ENCODE data around the gene SSH3. TPM values are rescaled to one million over a fixed set of nuclear protein-coding genes. Genes with fewer than 3 reads are reported as not detected.

The SSH3 gene
- total RNA-seq, 4 donors from 2014 or later = 55.9 to 128 (median 99.9) TPM

- H3K9me3 ChIP-seq = no peaks in the 10 kb centered on the region
- H3K36me3 ChIP-seq = peaks cover 0 to 51% (median 0%) of the 10 kb centered on the region in 3 donors
- H3K4me3 ChIP-seq = peak overlapping the region; percentile 3 to 33 (median 29)
- no peaks in the 10 kb centered on the region for H3K27me3 ChIP-seq
- no peak for TF ChIP-seq POLR2A (IDR thresholded peaks at IDR 0.05)
- TF ChIP-seq, protein P1, sequence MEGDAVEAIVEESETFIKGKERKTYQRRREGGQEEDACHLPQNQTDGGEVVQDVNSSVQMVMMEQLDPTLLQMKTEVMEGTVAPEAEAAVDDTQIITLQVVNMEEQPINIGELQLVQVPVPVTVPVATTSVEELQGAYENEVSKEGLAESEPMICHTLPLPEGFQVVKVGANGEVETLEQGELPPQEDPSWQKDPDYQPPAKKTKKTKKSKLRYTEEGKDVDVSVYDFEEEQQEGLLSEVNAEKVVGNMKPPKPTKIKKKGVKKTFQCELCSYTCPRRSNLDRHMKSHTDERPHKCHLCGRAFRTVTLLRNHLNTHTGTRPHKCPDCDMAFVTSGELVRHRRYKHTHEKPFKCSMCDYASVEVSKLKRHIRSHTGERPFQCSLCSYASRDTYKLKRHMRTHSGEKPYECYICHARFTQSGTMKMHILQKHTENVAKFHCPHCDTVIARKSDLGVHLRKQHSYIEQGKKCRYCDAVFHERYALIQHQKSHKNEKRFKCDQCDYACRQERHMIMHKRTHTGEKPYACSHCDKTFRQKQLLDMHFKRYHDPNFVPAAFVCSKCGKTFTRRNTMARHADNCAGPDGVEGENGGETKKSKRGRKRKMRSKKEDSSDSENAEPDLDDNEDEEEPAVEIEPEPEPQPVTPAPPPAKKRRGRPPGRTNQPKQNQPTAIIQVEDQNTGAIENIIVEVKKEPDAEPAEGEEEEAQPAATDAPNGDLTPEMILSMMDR (IDR thresholded peaks at IDR 0.05) = peak in 2 of 6 experiments; percentile 13 to 38
- peak; percentile 62 to 71 (median 65) for DNase-seq
- H3K4me1 ChIP-seq = peaks cover 12 to 81% (median 76%) of the 10 kb centered on the region in 4 donors
- H3K27ac ChIP-seq = peak overlapping the region; percentile 83 to 100 (median 90)
Observed at GRCh38 chr11:67276781-67277230, 26.5 kb upstream of the SSH3 start.

GRCh38 chr11:67277231-67277961, 25.9 kb upstream of the SSH3 start:
- no peaks in the 10 kb centered on the region for H3K27me3 ChIP-seq
- TF ChIP-seq POLR2A (IDR thresholded peaks at IDR 0.05) = no peak
- TF ChIP-seq, protein P1 (IDR thresholded peaks at IDR 0.05) = no peak
- peaks cover 0 to 51% (median 0%) of the 10 kb centered on the region in 3 donors for H3K36me3 ChIP-seq
- peaks cover 12 to 75% (median 70%) of the 10 kb centered on the region in 4 donors for H3K4me1 ChIP-seq
- peak; percentile 82 to 98 (median 98) for DNase-seq
- H3K4me3 ChIP-seq = peak overlapping the region; percentile 3 to 33 (median 29)
- H3K27ac ChIP-seq = peak overlapping the region; percentile 83 to 100 (median 90)
- no peaks in the 10 kb centered on the region for H3K9me3 ChIP-seq

DNA sequence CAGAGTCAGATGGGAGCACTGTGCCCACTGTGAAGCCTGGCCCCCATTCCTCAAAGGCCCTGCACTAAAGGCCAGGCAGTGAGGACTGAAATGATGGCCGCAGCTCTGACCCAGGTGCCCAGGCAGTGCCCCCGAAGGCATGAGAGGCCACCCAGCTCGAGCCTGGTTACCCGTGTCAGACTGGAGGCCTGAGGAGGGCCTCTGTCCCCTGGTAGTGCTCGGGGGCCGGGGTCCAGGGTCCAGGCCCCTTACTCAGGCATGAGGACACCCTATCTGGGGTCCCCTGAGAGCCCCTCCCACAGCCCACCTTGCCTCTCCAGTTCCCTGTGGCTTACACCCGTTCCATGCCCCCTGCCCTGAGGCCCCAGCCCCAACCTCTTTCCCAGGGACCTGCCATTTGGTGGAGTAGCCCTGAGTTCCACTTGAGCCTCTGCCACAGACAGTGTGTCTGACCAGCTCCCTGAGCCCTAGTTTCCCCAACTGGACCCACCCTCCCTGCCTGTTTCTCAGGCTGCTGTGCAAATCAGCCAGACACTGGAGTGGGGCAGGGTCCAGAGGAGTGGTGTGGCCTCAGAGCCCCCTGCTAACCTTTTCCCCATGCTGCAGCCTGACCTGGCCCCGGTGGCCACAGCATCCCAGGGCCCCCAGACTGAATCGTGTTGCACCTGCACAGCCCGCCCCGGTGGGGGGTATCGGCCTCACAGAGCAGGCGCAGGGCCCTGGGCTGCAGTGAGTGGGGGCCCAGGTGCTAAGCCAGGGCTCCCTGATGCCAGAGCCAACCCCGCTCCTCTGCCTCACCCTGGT, 25.0 kb upstream of the SSH3 start:
- no peaks in the 10 kb centered on the region for H3K9me3 ChIP-seq
- TF ChIP-seq, protein P1 (IDR thresholded peaks at IDR 0.05) = no peak
- TF ChIP-seq POLR2A (IDR thresholded peaks at IDR 0.05) = no peak
- H3K36me3 ChIP-seq = peaks cover 0 to 55% (median 5%) of the 10 kb centered on the region in 3 donors
- peak in 1 of 3 donors; percentile 47 for DNase-seq
- peak overlapping the region in 2 of 4 donors; percentile 31 to 33 for H3K4me3 ChIP-seq
- no peaks in the 10 kb centered on the region for H3K27me3 ChIP-seq
- H3K4me1 ChIP-seq = peaks cover 12 to 66% (median 61%) of the 10 kb centered on the region in 4 donors
- H3K27ac ChIP-seq = peak overlapping the region; percentile 83 to 100 (median 90)

DNA sequence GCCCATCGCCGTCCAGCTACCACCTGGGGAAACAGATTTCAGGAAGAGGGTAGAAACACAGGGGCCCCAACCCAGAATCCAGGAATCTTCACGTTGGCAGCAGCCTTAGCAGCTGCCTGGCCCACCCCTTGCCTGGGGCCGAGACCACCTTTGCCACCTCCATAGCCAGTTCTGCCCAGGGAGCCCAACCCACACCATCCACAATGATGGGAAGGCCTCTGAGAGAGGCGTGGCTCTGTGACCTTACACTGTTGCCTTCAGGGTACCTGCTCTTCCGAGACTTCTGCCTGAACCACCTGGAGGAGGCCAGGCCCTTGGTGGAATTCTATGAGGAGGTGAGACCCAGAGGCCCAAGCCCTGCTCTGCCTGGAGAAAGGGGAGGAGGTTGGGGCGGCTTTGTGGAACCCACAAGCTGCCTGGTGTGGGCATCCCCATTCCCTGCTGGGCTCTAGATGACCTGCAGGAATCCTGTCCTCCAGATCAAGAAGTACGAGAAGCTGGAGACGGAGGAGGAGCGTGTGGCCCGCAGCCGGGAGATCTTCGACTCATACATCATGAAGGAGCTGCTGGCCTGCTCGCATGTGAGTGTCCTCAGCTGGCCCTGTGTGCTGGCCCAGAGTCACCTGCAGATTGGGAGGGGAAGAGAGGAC, 24.3 kb upstream of the SSH3 start:
- DNase-seq = peak in 1 of 3 donors; percentile 44
- H3K27ac ChIP-seq = peak overlapping the region; percentile 83 to 100 (median 90)
- TF ChIP-seq, protein P1 (IDR thresholded peaks at IDR 0.05) = no peak
- no peak for TF ChIP-seq POLR2A (IDR thresholded peaks at IDR 0.05)

More for the DNA sequence above, 24.3 kb upstream of the SSH3 start:
- no peaks in the 10 kb centered on the region for H3K27me3 ChIP-seq
- H3K36me3 ChIP-seq = peaks cover 0 to 62% (median 5%) of the 10 kb centered on the region in 3 donors
- no peaks in the 10 kb centered on the region for H3K9me3 ChIP-seq
- peaks cover 12 to 59% (median 53%) of the 10 kb centered on the region in 4 donors for H3K4me1 ChIP-seq
- no peak overlapping the region for H3K4me3 ChIP-seq
